ENCODE measurements around the gene CROCC. TPM values are rescaled to one million over a fixed set of nuclear protein-coding genes. Genes with fewer than 3 reads are reported as not detected.

Gene CROCC
- total RNA-seq, 3 donors from 2014 or later, result 20.0 to 24.7 (median 20.3) TPM

DNA sequence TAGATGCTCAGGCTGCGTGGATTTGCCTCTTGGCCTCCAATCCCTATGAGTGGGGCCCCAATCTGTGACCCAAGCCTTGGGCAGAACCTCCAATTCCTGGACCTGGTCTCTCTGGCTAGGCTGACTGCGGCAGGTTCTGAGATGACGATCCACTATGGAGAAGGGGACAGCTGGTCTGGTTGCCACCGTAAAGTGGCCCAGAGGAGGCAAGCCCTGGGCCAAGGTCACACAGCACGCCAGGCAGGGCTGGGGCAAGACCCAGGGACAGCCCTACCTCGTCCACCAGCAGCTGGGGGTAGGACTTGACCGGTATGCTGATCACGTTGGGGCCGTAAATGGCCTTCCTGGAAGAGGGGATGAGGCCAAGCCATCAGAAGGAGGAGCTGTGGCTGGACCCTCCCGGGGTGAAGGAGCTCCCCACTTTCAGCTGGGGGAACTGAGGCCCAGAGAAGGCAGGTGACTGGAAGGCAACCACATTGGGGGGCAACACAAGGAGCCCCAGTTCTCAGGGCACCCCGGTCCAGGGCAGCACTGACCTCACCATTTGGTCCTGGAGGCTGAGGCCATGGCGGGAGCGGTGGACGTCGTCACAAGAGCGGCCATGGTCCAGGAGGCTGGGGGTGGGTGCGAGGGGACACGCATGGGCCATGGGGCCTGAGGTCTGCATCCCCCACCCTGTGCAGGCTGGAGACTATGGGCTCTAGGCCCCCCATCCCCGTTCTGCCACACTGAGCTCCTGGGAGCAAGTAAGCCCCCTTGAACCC is 80.2 kb downstream of the CROCC start:
- ATAC-seq, result no peak
- no peaks in the 10 kb centered on the region for H3K27me3 Mint-ChIP-seq (ENCODE audit: low read depth)
- H3K4me1 Mint-ChIP-seq (ENCODE audit: low read depth), result no peaks in the 10 kb centered on the region
- no peak overlapping the region for H3K4me3 Mint-ChIP-seq
- no peaks in the 10 kb centered on the region for H3K9me3 Mint-ChIP-seq
- H3K36me3 Mint-ChIP-seq (ENCODE audit: insufficient read depth), result peaks cover 18% of the 10 kb centered on the region
- DNase-seq, result no peak

DNA sequence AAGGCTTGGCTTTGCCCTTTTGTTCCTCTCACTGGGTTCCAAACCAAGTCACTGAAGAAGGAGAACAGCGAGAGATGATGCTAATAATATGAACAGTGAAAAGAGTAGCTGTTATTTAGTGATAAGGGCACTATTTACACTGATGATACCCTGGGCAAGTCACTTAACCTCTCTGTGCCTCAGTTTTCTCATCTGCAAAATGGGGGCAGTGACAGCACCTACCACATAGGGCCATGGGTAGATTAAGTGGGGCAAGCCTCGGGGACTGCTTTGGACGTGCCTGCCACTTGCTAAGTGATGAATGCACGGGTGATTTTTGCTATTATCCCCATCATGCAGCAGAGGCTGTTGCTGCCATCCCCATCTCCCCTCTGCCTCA is 80.8 kb downstream of the CROCC start:
- no peak overlapping the region for H3K4me3 Mint-ChIP-seq
- no peak for DNase-seq
- no peaks in the 10 kb centered on the region for H3K27me3 Mint-ChIP-seq (ENCODE audit: low read depth)
- no peak for ATAC-seq
- H3K36me3 Mint-ChIP-seq (ENCODE audit: insufficient read depth), result peaks cover 18% of the 10 kb centered on the region
- no peaks in the 10 kb centered on the region for H3K4me1 Mint-ChIP-seq (ENCODE audit: low read depth)
- H3K9me3 Mint-ChIP-seq, result no peaks in the 10 kb centered on the region

DNA sequence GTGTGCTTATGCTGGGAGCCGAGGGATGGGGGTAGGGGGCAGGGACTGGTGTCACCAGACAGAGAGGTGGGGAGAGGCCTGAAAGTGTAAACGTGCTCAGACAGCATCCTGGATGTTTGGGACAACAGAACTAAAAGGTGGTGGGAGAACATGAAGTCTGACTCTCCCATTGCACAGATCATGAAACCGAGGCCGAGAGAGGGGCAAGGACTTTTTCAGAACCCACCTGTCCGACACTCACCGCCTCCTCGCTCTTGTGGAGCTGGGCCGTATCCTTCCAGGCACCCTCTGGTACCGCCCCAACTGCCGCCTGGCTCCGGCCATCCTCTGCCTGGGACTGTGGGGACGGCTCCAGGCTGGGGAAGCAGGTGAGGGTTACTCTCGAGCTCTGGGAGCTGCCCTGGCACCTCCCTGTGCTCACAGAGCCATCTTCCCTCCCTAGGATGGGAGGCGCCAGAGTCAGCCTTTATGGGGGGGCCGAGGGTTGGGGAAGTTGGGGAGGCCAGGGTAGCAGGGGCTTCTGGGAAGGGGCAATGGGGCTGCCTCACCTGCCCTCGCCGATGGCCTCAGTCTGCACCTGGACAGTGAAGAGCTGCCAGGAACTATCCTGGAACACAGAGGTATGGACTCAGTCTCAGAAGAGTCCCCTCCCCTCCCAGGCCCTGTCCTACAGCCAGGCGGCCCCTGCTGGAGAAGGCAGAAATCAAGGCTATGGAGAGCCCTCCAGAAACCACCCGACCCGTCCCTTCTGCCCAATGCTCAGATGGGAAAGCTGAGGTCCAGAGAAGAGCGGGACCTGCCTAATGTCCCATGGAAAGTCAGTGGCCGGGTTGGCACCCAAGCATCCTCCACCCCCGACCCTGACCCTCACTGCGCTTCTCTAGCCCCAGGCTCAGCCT is 83.0 kb downstream of the CROCC start:
- H3K36me3 Mint-ChIP-seq (ENCODE audit: insufficient read depth), result peaks cover 9% of the 10 kb centered on the region
- ATAC-seq (no peak), DNase-seq (no peak)
- H3K4me3 Mint-ChIP-seq, result no peak overlapping the region
- H3K9me3 Mint-ChIP-seq, result no peaks in the 10 kb centered on the region
- peaks cover 1% of the 10 kb centered on the region for H3K4me1 Mint-ChIP-seq (ENCODE audit: low read depth)
- no peaks in the 10 kb centered on the region for H3K27me3 Mint-ChIP-seq (ENCODE audit: low read depth)

DNA sequence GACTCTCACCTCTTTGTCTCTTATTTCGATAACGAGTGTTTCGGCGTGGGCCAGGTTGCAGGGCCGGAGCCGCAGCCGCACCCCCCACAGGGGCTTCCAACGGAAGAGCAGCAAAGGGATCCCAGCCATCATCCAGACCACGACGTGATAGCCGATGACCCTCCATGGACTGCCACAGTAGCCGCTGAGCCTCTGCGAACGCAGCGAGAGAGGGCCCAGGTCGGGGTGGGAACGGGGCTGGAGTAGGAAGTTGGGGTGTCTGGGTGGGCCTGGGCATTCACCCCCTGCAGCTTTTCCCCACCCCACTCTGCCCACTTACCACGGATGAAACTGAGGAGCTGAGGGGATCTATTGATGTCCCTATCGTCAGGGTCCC is 83.6 kb downstream of the CROCC start:
- H3K36me3 Mint-ChIP-seq (ENCODE audit: insufficient read depth), result peaks cover 8% of the 10 kb centered on the region
- DNase-seq (no peak), ATAC-seq (no peak)
- no peaks in the 10 kb centered on the region for H3K27me3 Mint-ChIP-seq (ENCODE audit: low read depth)
- H3K4me3 Mint-ChIP-seq, result no peak overlapping the region
- H3K9me3 Mint-ChIP-seq, result no peaks in the 10 kb centered on the region
- peaks cover 8% of the 10 kb centered on the region for H3K4me1 Mint-ChIP-seq (ENCODE audit: low read depth)

DNA sequence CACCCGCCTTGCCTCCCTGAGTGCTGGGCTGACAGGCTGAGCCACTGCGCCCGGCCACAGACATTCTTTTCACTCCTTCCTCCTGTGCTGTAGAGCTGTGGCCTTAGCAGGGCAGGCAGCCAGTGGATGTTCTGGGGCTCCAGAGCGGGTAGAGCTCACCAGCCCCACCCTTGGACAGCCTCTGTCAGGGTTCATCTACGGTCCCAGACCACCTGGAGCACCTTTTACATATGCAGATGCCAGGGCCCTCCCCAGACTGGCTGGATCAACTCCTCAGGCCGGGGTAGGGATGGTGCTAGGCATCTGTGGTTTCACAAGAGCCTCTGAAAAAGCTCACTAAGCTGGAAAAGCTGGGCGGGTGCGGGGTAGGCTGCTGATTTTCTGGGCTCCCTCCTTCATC is 85.4 kb downstream of the CROCC start:
- ATAC-seq (no peak), DNase-seq (no peak)
- Mint-ChIP-seq H3K9me3 (no peaks in the 10 kb centered on the region), H3K36me3 (ENCODE audit: insufficient read depth) (peaks cover 5% of the 10 kb centered on the region), H3K4me1 (ENCODE audit: low read depth) (peaks cover 17% of the 10 kb centered on the region), H3K4me3 (no peak overlapping the region), H3K27me3 (ENCODE audit: low read depth) (no peaks in the 10 kb centered on the region)

DNA sequence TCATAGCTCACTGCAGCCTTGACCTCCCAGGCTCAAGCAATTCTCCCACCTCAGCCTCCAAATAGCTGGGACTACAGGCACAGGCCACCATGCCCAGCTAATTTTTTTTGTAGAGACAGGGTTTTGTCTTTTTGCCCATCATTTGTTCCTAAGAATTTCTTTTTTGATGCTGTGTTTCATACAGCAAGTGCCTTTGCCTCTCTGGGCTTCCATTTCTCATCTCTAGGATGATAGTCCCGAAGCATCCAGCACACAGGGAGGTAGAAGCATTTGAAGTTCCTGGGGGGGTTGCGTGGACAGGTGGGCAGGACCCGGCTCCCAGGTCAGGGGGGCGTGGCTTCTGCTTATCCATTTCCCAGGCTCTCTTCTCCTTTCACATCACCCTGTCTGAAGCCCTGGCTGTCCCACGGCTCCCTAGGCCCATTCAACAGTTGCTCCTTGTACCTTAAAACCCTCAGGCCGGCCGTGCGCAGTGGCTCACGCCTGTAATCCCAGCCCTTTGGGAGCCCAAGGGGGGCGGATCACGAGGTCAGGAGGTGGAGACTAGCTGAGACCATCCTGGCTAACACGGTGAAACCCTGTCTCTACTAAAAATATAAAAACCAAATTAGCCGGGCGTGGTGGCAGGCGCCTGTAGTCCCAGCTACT is 86.6 kb downstream of the CROCC start:
- H3K36me3 Mint-ChIP-seq (ENCODE audit: insufficient read depth), result peaks cover 5% of the 10 kb centered on the region
- DNase-seq (no peak), ATAC-seq (no peak)
- no peaks in the 10 kb centered on the region for H3K27me3 Mint-ChIP-seq (ENCODE audit: low read depth)
- H3K4me3 Mint-ChIP-seq, result no peak overlapping the region
- H3K9me3 Mint-ChIP-seq, result no peaks in the 10 kb centered on the region
- H3K4me1 Mint-ChIP-seq (ENCODE audit: low read depth), result peaks cover 20% of the 10 kb centered on the region

DNA sequence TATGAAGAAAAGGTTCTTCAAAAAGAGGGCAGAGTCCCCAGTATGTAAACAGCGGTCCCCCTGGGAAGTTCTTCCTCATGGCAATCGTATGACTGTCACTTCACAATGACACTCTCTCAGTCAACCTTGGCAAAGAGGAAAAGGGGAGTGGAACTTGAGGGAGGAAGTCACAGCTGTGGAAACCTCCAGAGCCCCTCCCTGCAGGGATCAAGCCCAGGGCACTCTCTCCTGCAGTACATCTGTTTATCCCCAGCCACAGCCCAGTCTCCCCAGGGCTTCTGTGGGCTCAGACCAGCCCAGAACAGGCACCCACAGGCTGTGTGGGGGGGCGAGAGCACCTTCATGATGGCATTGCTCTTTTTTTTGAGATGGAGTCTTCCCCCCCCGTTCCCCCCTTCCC is 88.0 kb downstream of the CROCC start:
- no peak overlapping the region for H3K4me3 Mint-ChIP-seq
- H3K9me3 Mint-ChIP-seq, result no peaks in the 10 kb centered on the region
- H3K36me3 Mint-ChIP-seq (ENCODE audit: insufficient read depth), result no peaks in the 10 kb centered on the region
- ATAC-seq (no peak), DNase-seq (no peak)
- peaks cover 20% of the 10 kb centered on the region for H3K4me1 Mint-ChIP-seq (ENCODE audit: low read depth)
- no peaks in the 10 kb centered on the region for H3K27me3 Mint-ChIP-seq (ENCODE audit: low read depth)

DNA sequence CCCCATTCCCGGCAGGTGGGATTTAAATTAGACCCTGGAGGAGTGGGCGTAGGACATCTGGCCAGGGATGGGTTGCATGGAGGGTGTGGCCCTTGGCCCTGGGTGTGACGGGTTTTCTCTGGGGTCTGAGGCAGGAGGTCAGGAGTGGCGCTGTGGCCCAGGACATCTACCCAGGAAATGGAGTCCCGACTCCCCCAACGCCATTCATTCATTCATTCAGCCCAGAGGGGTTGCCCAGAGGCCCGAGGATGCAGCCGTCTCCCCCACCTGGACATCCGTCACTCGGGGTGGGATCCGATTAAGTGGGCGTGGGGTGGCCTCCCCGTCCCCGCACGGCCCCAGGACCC is 89.3 kb downstream of the CROCC start:
- H3K36me3 Mint-ChIP-seq (ENCODE audit: insufficient read depth), result no peaks in the 10 kb centered on the region
- ATAC-seq (no peak), DNase-seq (no peak)
- peaks cover 20% of the 10 kb centered on the region for H3K4me1 Mint-ChIP-seq (ENCODE audit: low read depth)
- no peaks in the 10 kb centered on the region for H3K27me3 Mint-ChIP-seq (ENCODE audit: low read depth)
- H3K9me3 Mint-ChIP-seq, result no peaks in the 10 kb centered on the region
- peak overlapping the region; percentile 83 for H3K4me3 Mint-ChIP-seq

DNA sequence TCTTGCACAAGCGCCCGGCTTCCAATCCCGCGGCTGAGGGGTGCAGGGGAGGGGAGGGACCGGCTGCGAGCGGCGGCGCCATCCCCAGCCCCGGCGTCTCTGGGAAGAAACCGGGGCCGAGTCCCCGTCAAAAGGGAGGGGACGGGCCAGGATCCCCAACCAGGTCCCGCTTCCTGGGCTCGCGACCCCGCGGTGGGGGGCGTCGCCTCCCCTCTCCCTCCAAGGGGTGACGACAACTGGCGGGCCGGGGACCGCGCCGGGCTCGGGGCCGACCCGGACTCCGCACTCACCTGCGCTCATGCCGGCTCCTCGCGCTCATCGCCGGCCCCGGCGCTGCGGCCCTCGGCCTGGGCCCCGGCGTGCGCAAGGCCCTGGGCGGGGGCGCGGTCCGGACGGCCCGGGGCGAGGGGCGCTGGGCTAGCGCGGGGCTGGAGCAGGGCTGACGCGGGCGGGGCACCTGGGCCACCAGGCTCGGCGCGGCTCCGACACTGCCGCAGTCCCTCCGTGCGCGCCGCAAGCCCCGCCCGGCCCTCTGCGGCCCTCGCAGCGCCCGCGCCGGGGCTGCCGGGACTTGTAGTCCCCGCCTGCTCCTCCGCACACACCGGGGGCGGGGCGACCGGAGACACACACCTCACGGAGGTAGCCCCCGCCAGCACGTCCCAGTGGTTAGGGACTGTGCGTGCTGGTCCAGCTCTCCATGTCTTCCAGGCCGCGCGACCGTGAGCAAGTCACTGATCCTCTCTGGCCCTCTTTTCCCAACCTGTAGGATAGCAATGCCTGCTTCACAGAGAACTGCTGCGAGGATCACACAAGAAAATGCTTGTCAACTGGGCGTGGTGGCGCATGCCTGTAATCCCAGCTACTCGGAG is 89.9 kb downstream of the CROCC start, which contains the start of gene ATP13A2:
Gene ATP13A2, minus strand, starts transcription at position 490 of the 869 bp plus-strand sequence. Its CDS starts 190 bp downstream, at position 300.
- no peaks in the 10 kb centered on the region for H3K36me3 Mint-ChIP-seq (ENCODE audit: insufficient read depth)

DNA sequence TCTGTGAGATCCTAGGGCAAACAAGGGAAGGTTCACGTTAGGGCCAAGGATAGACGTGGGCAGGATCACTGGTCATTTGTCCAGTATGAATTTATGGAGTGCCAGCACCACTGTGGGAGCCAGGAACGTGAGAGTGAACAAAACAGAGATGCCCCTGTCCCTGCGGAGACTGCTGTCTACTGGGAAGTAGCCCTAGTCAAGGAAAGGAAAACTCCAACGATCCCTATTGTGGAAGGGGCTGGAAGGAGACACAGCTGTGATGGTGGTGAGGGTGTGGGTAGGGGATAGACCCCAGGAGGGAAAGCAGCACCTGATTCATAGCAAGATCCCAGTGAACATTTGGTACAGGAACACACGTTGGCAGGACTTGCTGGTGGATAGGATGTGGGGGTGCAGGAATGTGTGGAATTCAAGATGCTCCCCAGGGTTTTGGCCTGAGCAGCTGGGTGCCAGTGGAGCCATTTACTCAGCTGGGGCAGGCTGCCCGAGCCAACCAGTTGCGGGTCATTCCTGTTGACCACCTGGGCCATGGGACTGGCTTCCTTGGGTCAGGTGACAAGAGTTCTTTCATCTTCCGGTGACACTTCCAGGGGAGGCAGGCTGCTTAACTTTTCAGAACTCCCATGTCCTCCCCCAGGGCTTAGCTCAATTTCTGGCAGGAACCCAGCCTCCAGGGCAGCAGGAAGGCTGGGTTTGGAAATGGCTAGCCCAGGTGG is 91.2 kb downstream of the CROCC start:
- H3K4me3 Mint-ChIP-seq, result no peak overlapping the region
- DNase-seq (no peak), ATAC-seq (no peak)
- H3K27me3 Mint-ChIP-seq (ENCODE audit: low read depth), result no peaks in the 10 kb centered on the region
- H3K36me3 Mint-ChIP-seq (ENCODE audit: insufficient read depth), result peaks cover under 1% of the 10 kb centered on the region
- peaks cover 20% of the 10 kb centered on the region for H3K4me1 Mint-ChIP-seq (ENCODE audit: low read depth)
- no peaks in the 10 kb centered on the region for H3K9me3 Mint-ChIP-seq

More for the DNA sequence above, 89.9 kb downstream of the CROCC start, which contains the start of gene ATP13A2:
- Mint-ChIP-seq H3K27me3 (ENCODE audit: low read depth) (no peaks in the 10 kb centered on the region), H3K4me1 (ENCODE audit: low read depth) (peaks cover 20% of the 10 kb centered on the region), H3K4me3 (peak within 1 kb of the TSS; percentile 84), H3K9me3 (no peaks in the 10 kb centered on the region)
- peak; percentile 78 for DNase-seq
- ATAC-seq, result peak; percentile 99 to 100

DNA sequence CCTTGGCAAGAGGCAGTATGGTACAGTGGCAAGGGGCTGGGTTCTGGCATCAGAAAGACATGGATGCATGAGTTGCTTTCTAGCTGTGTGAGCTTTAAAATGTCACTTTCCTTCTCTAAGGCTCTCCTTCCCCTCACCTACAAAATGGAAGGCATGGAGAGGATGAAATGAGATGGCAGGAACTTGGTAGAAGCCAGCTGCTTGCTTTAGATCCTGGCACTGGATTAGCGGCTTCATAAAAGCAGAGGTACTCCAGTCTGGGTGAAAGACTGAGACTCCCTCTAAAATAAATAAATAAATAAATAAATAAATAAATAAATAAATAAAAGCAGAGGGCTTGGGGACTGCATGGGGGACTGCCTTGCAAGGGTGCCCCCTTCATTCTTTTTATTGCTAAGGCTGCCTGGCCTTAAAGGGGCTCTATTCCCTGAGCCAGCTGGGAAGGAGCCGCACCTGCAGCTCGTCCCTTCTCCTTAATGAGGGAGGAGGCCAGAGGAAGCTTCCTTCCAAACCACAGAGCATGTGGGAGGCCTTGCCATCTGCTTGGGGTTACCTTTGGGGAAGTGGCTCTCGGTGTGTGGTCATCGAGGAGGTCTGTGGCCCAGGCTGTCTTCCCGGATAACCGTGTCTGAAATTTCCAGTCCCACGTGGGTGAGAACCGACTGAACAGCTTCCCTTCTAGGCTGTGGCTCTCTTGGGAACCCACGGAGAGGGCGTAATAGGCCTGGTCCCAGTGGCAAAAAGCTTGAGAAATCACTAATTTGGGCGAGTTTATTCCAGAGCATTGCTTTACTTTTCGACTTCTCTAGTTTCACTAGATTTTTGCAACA is 92.0 kb downstream of the CROCC start:
- ATAC-seq (no peak), DNase-seq (no peak)
- Mint-ChIP-seq H3K27me3 (ENCODE audit: low read depth) (no peaks in the 10 kb centered on the region), H3K4me1 (ENCODE audit: low read depth) (peaks cover 20% of the 10 kb centered on the region), H3K36me3 (ENCODE audit: insufficient read depth) (peaks cover 3% of the 10 kb centered on the region), H3K4me3 (no peak overlapping the region), H3K9me3 (no peaks in the 10 kb centered on the region)

DNA sequence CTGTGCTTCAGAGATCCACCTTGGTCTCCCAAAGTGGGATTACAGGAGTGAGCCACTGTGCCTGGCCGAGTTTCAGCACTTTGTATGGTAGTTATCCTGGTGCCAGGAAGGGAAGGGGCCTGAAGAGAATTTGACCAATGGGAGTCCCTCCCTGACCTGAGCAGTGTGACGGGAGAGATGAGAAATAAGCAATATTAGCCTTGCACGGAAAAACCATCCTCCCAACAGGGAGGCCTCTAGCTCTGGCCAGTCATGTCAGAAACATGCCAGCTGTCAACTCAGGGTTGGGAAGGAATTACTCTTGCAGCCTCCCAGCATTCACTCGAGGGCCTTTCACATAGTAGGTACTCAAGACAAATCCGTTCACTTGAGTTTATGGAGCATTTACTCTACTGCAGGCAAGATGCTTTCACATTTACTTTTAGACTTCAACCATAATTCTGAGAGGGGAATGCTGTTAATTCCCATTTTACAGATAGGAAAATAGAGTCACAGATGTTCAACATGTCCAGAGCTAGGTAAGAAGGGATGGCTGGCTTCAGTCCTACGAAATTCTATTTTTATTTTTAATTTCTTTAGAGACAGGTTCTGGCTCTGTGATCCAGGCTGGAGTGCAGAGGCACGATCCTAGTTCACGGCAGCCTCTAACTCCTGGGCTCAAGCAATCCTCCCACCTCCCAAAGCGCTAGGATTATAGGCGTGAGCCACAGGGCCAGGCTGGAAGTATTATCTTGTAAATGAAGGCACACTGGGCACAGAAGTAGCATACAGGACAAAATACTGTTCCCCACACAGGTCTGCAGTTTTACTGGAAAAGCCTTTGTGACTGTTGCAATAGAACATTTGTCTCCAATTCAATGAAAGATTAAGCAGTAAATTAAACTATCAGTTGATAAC is 93.2 kb downstream of the CROCC start:
- Mint-ChIP-seq H3K4me3 (no peak overlapping the region), H3K4me1 (ENCODE audit: low read depth) (peaks cover 24% of the 10 kb centered on the region), H3K36me3 (ENCODE audit: insufficient read depth) (peaks cover 12% of the 10 kb centered on the region), H3K9me3 (no peaks in the 10 kb centered on the region), H3K27me3 (ENCODE audit: low read depth) (no peaks in the 10 kb centered on the region)
- ATAC-seq (no peak), DNase-seq (no peak)
